ENCODE results near the gene PALM2AKAP2. TPM values are rescaled to one million over a fixed set of nuclear protein-coding genes. Genes with fewer than 3 reads are reported as not detected.

Gene PALM2AKAP2
- total RNA-seq, 1 donor from 2014 or later: 52.7 TPM

- no peak overlapping the region for H3K4me3 Mint-ChIP-seq (ENCODE audit: unreplicated experiment)
- no peaks in the 10 kb centered on the region for H3K27me3 Mint-ChIP-seq (ENCODE audit: low read depth)
- no peak for TF ChIP-seq CTCF (IDR thresholded peaks at IDR 0.05)
- H3K4me1 Mint-ChIP-seq (ENCODE audit: low read depth): peaks cover 18% of the 10 kb centered on the region
- no peak overlapping the region for H3K27ac Mint-ChIP-seq (ENCODE audit: unreplicated experiment)
- no peak for DNase-seq (ENCODE audit: low spot score)
- H3K9me3 Mint-ChIP-seq (ENCODE audit: low read depth): no peaks in the 10 kb centered on the region
- no peaks in the 10 kb centered on the region for H3K36me3 Mint-ChIP-seq (ENCODE audit: low read depth)
Measured at GRCh38 chr9:109813829-109814228, 33.8 kb downstream of the PALM2AKAP2 start.

- TF ChIP-seq CTCF (IDR thresholded peaks at IDR 0.05): no peak
- Mint-ChIP-seq H3K9me3 (ENCODE audit: low read depth) (no peaks in the 10 kb centered on the region), H3K27ac (ENCODE audit: unreplicated experiment) (no peak overlapping the region), H3K4me3 (ENCODE audit: unreplicated experiment) (no peak overlapping the region), H3K36me3 (ENCODE audit: low read depth) (no peaks in the 10 kb centered on the region), H3K27me3 (ENCODE audit: low read depth) (no peaks in the 10 kb centered on the region), H3K4me1 (ENCODE audit: low read depth) (peaks cover 19% of the 10 kb centered on the region)
- DNase-seq (ENCODE audit: low spot score): no peak
Measured at GRCh38 chr9:109815366-109815947, 35.5 kb downstream of the PALM2AKAP2 start.

GRCh38 chr9:109816490-109816889 is 36.5 kb downstream of the PALM2AKAP2 start:
- H3K36me3 Mint-ChIP-seq (ENCODE audit: low read depth): no peaks in the 10 kb centered on the region
- no peak for DNase-seq (ENCODE audit: low spot score)
- peaks cover 25% of the 10 kb centered on the region for H3K4me1 Mint-ChIP-seq (ENCODE audit: low read depth)
- TF ChIP-seq CTCF (IDR thresholded peaks at IDR 0.05): no peak
- H3K9me3 Mint-ChIP-seq (ENCODE audit: low read depth): no peaks in the 10 kb centered on the region
- no peak overlapping the region for H3K27ac Mint-ChIP-seq (ENCODE audit: unreplicated experiment)
- H3K4me3 Mint-ChIP-seq (ENCODE audit: unreplicated experiment): no peak overlapping the region
- no peaks in the 10 kb centered on the region for H3K27me3 Mint-ChIP-seq (ENCODE audit: low read depth)

GRCh38 chr9:109817146-109817845 is 37.3 kb downstream of the PALM2AKAP2 start:
- no peaks in the 10 kb centered on the region for H3K36me3 Mint-ChIP-seq (ENCODE audit: low read depth)
- no peak overlapping the region for H3K27ac Mint-ChIP-seq (ENCODE audit: unreplicated experiment)
- H3K4me3 Mint-ChIP-seq (ENCODE audit: unreplicated experiment): no peak overlapping the region
- no peak for DNase-seq (ENCODE audit: low spot score)
- H3K4me1 Mint-ChIP-seq (ENCODE audit: low read depth): peaks cover 33% of the 10 kb centered on the region
- TF ChIP-seq CTCF (IDR thresholded peaks at IDR 0.05): no peak
- no peaks in the 10 kb centered on the region for H3K27me3 Mint-ChIP-seq (ENCODE audit: low read depth)
- H3K9me3 Mint-ChIP-seq (ENCODE audit: low read depth): no peaks in the 10 kb centered on the region

GRCh38 chr9:109817846-109818472 is 38.0 kb downstream of the PALM2AKAP2 start:
- Mint-ChIP-seq H3K27me3 (ENCODE audit: low read depth) (no peaks in the 10 kb centered on the region), H3K36me3 (ENCODE audit: low read depth) (no peaks in the 10 kb centered on the region), H3K27ac (ENCODE audit: unreplicated experiment) (no peak overlapping the region), H3K9me3 (ENCODE audit: low read depth) (no peaks in the 10 kb centered on the region), H3K4me1 (ENCODE audit: low read depth) (peaks cover 40% of the 10 kb centered on the region), H3K4me3 (ENCODE audit: unreplicated experiment) (peak overlapping the region; percentile 0)
- no peak for DNase-seq (ENCODE audit: low spot score)
- TF ChIP-seq CTCF (IDR thresholded peaks at IDR 0.05): peak; percentile 96
